ENCODE data around the gene RPL32.
"Not testable (repeated sequence)": the region's sequence is repeated elsewhere in the genome, so short reads cannot be mapped to it uniquely, and the experiment has no call there.

RPL32 gene

GRCh38 chr3:12841149-12841969 is at the start of gene RPL32:
TSS of gene RPL32 (minus strand) at chr3:12841565. CDS start at chr3:12840237, 1,328 bp downstream.
- FAIRE-seq, result peak; percentile 85

GRCh38 chr3:12890610-12891390 is 49.4 kb upstream of the RPL32 start:
- FAIRE-seq, result no peak

GRCh38 chr3:12886736-12887135 is 45.4 kb upstream of the RPL32 start:
- no peak for FAIRE-seq

- FAIRE-seq, result no peak
Observed at GRCh38 chr3:12886106-12886679, 44.8 kb upstream of the RPL32 start.

GRCh38 chr3:12885583-12885930 is 44.2 kb upstream of the RPL32 start:
- no peak for FAIRE-seq

GRCh38 chr3:12884790-12885582 is 43.6 kb upstream of the RPL32 start:
- FAIRE-seq, result no peak

GRCh38 chr3:12884186-12884680 is 42.9 kb upstream of the RPL32 start:
- no peak for FAIRE-seq

- no peak for FAIRE-seq
Observed at GRCh38 chr3:12882336-12883310, 41.3 kb upstream of the RPL32 start.

- not testable (repeated sequence) for FAIRE-seq
Observed at GRCh38 chr3:12881858-12882257, 40.5 kb upstream of the RPL32 start.

- FAIRE-seq, result no peak
Observed at GRCh38 chr3:12879191-12879815, 37.9 kb upstream of the RPL32 start.

GRCh38 chr3:12878758-12879157 is 37.4 kb upstream of the RPL32 start:
- FAIRE-seq, result not testable (repeated sequence)

- FAIRE-seq, result no peak
Observed at GRCh38 chr3:12878141-12878574, 36.8 kb upstream of the RPL32 start.

- FAIRE-seq, result no peak
Observed at GRCh38 chr3:12877040-12877439, 35.7 kb upstream of the RPL32 start.

- FAIRE-seq, result no peak
Observed at GRCh38 chr3:12875857-12876836, 34.8 kb upstream of the RPL32 start.

- FAIRE-seq, result no peak
Observed at GRCh38 chr3:12871404-12871983, 30.1 kb upstream of the RPL32 start.

- no peak for FAIRE-seq
Observed at GRCh38 chr3:12870942-12871341, 29.6 kb upstream of the RPL32 start.

- FAIRE-seq, result no peak
Observed at GRCh38 chr3:12869035-12869621, 27.8 kb upstream of the RPL32 start.
